ENCODE data around the gene NOTCH1.

- TF ChIP-seq CTCF (CRISPR knock-in tag; IDR thresholded peaks at IDR 0.05), result no peak
- no peak for TF ChIP-seq TAF1 (CRISPR knock-in tag; IDR thresholded peaks at IDR 0.05)
- TF ChIP-seq STAT5B (CRISPR knock-in tag; IDR thresholded peaks at IDR 0.05), result no peak
- TF ChIP-seq THAP7 (CRISPR knock-in tag; IDR thresholded peaks at IDR 0.05), result no peak
- TF ChIP-seq ZBTB33 (CRISPR knock-in tag; IDR thresholded peaks at IDR 0.05), result no peak
These were observed 8.4 kb downstream of the NOTCH1 start for GRCh38 chr9:136537411-136537810.
